ENCODE results near the gene CHST3.
"Not testable (repeated sequence)": the region's sequence is repeated elsewhere in the genome, so short reads cannot be mapped to it uniquely, and the experiment has no call there.

Gene CHST3

DNA sequence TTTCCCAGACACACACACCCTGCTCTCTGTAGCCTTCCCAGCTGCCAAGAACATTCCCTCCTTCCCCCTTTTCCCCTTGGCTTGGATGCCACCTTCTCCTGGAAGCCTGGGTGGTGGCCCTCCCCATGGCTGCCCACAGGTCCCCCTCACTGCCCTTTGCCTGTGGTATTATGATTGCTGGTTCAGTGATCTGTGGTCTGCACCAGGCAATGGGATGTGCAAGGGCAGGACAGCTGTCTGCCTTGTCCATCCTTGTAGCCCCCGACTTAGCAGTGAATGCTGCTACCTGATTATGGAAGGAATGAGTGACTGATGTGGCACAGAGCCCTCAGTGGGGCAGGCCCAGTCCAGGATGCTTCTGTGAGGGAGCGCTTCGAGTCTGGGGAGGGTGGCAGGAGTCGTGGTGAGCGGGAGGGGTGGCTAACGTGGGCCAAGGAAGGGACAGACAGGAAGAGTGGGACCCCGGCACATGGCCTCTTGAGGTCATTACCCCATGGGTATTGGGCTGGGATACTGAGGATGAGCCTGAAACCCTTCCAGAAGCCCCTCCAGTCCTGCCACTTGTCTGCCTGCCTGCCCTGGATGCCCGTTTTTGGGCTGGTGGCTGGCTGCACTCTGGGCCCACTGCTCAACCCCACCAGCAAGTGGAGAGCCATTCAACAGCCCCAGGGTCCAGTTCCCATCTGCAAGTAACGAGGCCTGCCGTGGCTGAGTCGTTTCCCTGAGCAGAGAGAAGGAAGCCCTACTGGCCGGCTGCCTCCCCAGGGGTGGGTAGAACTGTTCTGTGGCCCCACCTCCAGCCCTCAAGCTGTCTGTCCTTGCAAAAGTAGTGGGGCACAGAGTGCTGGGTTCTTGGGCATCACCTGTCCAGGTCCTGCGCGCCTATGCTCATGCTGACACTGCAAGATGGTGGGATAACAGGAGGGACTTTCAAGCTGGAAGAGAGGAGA lies 8.8 kb downstream of the CHST3 start:
- no peak for DNase-seq (ENCODE audit: extremely low read depth in 1 of 2, low read depth in 1 of 2)

DNA sequence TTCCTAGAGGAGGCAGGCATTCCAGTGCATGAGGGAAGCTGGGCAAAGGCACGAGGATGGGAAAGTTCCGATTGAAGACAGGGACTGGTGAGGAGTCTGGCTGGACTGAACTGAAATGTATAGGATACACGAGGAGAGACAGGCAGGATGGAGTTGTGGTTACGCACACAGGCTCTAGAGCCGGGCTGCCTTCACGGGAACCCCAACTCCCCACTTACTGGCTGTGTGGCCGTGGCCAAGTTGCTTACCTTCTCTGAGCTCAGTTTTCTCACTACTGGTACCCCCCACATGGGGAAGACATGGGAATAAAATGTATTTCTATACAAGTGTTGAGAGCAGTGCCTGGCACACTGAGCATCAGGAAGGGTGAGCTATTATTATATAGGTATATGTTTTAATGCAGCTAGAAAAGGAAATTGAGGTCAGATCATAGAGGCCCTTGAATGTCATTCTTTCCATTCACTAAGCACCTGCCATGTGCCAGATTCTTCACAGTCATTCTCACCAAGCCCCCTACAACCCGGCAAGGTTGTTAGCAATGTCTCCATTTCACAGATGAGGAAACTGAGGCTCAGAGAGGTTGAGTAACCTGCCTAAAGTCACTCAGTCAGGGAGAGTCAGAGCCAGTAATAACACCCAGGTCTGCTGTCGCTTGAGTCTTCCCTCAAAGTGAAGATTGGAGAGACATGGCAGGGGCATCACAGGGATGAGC lies 9.7 kb downstream of the CHST3 start:
- no peak for DNase-seq (ENCODE audit: extremely low read depth in 1 of 2, low read depth in 1 of 2)

DNA sequence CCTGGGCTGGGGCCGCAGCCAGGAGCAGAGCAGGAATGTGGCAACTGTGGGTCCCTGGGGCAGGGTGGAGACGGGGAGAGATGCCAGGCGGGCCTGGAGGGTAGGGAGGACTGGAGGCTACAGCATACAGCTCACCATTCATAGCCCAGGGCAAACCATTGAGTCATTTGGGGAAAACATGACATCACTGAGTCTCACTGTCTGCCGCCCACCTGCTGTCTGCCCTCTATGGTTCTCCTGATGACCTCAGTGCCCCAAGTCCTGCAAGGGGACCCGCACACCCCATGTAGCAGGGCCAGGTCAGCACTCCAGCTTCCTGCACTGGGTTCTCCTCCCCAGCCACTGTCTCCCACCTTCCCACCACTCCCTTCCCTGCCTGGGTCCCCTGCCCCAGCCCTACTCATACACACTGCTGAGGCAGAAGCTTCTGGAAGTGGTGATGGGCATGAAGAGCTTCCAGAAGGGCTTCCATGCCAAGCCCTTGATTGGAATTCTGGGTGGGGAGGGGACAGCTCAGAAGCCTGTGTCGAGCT lies 10.4 kb downstream of the CHST3 start:
- peak; percentile 41 to 63 for DNase-seq (ENCODE audit: extremely low read depth in 1 of 2, low read depth in 1 of 2)

DNA sequence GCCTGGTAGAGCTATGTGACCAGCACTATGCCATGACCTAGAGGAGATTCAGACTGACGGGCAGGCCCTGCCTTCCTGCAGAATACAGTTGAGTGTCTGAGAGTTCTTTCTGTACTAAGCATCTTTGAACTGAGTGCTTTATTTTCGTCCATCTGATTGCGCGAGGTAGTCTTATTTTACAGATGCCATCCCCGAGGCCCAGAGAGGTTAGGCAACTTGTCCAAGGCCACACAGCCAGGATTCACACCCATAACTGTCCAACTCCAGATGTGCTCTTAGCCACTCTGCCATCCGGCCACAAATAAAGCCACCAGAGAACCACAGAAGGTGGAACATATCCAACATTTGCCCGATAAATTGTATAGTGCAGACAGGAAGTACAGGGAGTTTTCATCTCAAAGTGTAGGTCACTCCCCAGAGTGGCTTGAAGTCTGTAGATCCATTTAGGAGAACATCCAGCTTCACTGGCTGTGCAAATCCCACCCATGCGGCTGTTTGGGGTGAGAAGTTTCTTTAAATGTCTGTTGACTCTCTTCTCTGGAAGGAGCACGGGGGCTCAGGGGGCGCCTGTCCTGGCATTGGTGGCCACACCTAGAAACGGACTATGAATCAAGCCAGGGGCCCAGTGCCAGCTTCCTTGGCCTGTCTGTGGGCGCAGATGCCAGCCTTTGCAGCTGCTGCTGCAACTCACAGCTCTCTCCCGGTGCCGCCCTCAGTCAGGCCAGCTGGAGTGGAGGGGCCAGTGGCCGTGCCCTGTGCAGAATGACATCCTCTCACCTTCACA lies 11.1 kb downstream of the CHST3 start:
- DNase-seq (ENCODE audit: extremely low read depth in 1 of 2, low read depth in 1 of 2), result no peak

DNA sequence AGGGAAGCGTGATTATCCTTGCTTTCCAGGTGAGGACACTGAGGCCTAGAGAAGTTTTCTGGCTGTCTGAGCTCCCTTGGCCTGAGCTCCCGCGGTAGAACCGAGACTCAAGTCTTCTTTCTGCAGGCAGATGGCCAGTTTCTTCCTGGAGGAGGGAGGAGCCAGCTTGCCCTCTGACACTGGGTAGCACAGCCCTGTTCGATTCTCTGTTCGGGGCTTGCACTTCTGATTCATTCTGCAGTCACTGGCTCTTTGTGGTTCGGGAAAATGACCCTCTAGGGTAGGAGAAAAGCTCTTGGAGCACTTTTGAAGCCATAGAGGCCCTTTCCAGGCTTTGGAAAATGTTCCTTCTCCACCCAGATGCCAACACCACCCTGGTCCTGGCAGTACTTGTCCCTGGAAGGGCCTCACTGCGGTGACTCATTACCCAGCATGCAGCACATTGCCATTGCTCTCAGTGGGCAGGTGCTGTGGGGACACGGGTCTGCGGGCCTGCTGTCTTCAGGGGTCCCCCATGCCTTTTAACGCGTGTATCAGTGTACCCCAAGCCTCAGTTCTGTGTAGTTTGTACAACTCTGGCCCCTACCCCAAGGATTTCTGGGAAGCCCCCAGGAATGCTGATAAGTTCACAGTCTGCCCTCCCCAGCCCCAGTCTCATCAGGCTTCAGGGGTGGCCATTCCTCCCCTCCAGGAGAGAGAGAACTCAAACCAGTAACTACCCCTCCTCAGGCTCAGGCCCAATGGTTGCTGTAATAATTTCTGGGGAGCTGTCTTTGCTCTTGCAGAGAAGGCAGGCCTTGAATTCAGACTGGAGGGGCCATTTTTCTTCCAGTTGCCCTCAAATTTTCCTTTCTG lies 11.9 kb downstream of the CHST3 start:
- no peak for DNase-seq (ENCODE audit: extremely low read depth in 1 of 2, low read depth in 1 of 2)

DNA sequence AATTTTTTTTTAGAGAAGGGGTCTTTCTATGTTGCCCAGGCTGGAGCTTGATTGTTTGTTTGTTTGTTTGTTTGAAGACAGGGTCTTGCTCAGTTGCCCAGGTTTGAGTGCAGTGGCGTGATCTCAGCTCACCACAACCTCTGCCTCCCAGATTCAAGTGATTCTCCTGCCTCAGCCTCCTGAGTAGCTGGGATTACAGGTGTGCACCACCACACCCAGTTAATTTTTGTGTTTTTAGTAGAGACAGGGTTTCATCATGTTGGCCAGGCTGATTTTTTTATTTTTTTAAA lies 13.4 kb downstream of the CHST3 start:
- DNase-seq (ENCODE audit: extremely low read depth in 1 of 2, low read depth in 1 of 2), result not testable (repeated sequence)

DNA sequence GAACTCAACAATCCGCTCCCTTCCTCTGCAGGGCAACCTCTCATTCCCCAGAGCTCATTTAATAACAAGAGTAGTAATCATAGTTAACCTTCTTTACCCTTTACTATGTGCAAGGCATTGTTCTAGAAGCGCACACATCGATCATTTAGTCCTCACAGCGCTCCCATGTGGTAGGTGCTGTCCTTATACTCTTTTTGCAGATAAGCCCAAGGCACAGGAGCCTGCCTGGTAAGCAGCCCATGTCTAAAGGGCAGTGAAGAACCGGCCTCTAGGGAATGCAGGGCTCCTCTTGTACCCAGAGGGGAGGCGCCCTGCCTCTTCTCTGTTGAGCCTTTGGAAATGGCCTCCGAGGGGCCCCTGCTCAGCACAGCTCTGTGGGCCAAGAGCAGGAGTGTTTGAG lies 14.3 kb downstream of the CHST3 start:
- DNase-seq (ENCODE audit: extremely low read depth in 1 of 2, low read depth in 1 of 2), result no peak

DNA sequence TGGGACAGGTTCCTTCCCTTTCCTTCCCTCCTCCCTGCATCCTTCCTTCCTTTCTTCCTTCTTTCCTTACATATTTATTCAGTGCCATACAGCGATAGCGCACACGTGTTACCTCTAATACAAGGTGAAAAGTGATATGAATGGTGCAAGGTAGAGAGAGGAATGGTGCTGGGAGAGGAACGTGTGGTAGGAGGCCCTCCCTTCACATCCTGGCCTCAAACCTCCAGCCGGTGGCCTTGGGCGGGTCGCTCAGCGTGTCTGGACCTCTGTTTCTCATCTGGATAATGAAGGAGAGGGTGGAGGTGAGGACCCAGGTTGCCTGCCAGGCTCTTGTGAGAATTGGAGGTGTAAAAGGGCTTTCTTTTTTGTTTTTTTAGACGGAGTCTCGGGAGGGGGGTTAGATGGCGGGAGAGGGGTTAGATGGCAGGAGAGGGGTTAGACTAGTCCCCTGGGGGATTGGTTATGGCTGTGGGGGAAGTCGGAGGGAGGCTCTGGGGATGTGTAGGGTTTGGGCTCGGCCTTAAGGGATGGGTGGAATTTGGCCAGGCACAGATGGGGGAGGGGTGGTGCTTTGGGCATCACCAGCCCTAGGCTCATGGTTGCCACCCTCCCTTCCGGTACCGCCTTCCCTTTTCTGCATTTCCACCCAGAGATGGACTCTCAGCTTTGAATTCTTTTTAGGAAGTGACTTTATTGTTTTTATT lies 14.9 kb downstream of the CHST3 start:
- no peak for DNase-seq (ENCODE audit: extremely low read depth in 1 of 2, low read depth in 1 of 2)

DNA sequence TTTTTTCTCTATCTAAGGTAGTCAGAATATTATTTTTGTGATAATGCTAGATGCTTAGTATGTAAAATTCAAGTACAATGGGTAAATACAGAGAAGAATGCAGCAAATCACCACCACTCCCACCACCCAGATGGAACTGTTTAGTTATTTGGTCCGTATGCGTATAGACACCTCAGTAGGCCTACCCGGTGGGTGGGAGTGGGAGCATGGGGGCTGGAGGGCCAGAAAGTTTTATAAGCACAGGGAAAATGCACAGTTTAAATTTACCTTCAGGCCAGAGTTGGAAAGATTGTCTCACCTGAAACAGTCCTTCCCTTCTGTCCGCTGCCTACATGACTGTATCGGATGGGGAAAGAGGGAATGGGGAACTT lies 15.5 kb downstream of the CHST3 start:
- no peak for DNase-seq (ENCODE audit: extremely low read depth in 1 of 2, low read depth in 1 of 2)

DNA sequence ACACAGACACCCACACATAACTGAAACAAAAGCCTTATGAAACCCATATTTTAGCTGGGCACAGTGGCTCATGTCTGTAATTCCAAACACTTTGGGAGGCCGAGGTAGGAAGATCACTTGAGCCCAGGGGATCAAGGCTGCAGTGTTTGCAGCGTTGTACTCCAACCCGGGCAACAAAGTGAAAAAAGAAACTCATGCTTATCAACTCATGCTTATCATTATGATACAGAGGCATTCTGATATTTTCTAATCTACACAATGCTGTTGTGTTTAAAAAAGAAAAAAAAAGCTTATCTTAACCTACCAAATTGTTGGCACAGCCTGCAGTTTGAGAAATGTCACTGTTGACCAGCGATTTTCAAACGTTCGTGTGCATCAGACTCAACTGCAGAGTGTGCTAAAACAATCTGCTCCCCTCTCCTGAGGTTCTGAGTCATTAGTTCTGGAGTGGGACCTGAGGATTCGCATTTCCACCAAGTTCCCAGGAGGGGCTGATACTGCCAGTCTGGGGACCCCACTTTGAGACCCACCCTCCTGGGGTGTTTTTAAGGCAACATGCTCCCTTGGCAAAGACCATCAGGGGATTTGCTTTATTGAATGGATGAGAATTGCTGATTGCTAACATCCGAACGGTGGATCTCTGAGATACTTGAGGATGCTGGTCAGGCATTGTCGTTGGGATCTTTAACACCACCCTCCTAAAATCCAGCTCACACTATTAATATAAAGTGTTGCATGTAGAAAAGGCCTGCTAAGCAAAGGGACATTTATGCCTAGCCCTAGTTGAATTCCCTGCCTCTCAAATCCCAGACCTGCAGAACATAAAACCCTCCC lies 16.2 kb downstream of the CHST3 start:
- DNase-seq (ENCODE audit: extremely low read depth in 1 of 2, low read depth in 1 of 2), result no peak

DNA sequence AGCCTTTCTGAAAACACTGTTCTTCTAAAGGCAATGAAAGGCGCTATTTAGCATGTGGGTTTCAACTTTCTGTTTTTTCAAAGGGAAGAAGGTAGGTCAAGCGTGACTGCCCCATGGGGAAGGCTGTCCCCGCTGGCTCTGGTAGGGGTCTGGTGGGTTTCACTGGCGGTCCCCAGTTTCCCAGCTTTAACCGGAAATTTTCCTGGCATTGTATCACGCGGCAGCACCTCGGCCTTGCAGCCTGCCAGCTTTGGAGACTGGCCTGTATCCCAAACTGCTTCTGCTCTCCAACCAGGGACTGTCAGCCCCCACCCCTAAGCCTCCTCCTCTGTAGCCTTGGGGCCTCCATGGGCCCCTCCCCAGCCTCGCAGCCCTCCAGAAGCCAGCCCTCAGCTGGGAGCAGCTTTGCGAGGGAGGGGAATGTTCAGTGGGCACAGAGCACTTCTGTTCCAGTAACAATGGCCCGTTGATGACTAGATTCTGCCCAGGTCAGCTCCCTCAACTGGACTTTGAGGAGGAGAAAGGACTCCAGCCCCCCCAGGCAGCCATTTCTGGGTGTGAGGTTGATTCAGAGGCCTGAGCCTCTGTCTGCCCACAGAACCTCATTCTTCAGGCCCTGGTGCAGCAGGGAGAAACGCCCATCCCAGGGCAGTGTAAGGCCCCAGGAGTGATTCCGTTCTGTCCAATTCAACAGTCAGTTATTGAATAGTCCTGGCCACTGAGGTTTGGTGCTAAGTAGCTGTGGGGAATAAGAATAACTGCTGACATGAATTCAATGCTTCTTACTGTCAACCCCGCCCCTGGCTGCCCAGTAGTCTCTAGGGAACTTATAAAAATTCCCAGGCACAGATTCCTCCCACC lies 17.1 kb downstream of the CHST3 start:
- DNase-seq (ENCODE audit: extremely low read depth in 1 of 2, low read depth in 1 of 2), result no peak

DNA sequence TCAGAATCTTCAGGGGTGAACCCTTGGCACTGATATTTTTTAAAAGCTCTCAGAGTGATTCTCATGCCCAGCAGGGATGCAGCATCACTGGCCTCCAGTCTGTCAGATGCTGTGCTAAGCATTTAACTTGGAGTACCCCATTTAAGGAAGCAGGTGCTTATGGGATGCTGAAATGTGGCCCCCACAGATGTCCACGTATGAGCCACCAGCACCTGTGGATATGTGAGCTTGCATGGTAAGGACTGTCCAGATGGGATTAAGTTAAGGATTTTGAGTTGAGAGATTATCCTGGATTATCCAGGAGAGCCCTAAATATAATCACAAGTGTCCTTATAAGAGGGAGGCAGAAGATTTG lies 17.7 kb downstream of the CHST3 start:
- DNase-seq (ENCODE audit: extremely low read depth in 1 of 2, low read depth in 1 of 2), result no peak

DNA sequence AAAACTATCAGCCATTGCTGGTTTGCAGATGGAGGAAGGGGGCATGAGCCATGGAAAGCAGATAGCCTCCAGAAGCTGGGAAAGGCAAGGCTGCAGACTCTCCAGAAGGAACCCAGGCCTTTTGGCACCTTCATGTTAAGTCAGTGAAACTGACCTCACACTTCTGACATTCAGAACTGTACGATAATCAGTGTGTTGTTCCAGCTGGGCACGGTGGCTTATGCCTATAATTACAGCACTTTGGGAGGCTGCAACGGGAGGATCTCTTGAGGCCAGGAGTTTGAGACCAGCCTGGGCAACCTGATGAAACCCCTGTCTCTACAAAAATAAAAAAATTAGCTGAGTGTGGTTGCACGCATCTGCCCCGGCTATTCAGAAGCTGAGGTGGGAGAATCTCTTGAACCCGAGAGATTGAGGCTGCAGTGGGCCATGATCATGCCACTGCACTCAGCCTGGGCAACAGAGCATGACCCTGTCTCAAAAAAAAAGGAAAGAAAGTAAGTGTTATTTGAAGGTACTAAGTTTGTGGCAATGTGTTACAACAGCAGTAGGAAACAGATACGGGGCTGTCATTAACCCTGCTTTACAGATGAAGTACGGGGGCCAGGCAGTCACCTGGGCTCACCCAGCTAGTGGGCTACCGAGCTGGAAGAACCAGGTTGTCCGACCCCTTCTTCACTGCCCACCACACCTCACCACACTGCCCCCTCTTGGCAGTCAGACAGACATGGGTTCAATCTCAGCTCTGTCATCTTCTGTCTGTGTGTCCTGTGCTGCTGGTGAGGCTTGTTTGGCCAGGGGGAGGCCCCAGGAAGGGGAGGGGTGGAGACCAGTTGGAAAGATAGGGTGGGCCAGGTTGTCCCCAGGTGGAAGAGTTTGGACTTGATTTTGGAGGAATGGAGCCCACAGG lies 18.3 kb downstream of the CHST3 start:
- no peak for DNase-seq (ENCODE audit: extremely low read depth in 1 of 2, low read depth in 1 of 2)

DNA sequence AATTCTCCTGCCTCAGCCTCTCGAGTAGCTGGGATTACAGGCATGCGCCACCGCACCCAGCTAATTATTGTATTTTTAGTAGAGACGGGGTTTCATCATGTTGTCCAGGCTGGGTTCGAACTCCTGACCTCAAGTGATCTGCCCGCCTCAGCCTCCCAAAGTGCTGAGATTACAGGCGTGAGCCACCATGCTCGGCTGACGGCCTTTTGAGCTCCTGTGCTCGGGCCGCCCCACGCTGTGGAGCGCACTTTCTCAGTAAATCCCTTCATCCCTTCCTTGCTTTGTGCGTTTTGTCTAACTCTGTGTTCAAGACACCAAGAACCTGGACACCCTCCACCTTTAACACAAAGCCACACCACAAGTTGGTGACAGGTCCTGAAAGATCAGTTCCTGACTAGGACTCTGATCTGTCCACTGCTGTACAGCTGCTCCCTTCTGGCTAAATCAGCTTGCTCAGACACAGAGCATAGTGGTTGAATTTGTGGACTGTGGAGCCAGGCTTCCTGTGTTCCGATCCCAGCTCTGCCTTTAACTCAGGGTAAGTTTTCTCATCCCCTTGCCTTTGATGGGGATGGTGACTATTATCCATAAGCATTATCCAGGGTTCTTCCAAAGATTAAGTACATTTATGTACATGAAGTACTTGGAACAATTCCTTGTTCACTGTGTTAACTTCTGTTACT lies 20.1 kb downstream of the CHST3 start:
- no peak for DNase-seq (ENCODE audit: extremely low read depth in 1 of 2, low read depth in 1 of 2)

DNA sequence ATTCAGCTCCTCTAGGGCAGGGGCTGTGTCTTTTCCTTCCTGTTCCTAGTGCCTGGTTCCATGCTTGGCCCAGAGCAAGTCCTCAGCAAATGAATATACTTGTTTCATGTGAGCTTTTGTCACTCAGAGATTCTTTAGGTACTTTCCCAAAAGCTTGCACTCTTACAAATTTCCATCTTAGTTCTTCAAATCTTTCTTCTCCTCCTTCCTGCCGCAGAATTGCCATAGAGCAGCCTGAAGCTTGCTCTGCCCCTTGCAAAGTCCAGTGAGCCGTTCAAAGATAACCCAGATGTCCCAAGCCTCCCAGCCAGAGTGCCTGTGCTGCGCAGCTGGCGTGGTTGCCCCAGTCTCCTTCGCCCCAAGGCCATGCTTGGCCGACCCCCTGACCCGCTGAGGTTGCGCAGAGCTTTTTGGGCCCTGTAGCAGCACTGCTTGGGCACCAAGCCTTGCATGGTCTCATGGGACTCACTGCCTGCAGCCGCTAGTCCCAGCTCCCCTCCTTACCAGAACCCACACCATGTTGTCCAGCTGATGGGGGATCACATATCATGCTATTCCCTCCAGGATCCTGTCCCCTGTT lies 20.7 kb downstream of the CHST3 start:
- no peak for DNase-seq (ENCODE audit: extremely low read depth in 1 of 2, low read depth in 1 of 2)

DNA sequence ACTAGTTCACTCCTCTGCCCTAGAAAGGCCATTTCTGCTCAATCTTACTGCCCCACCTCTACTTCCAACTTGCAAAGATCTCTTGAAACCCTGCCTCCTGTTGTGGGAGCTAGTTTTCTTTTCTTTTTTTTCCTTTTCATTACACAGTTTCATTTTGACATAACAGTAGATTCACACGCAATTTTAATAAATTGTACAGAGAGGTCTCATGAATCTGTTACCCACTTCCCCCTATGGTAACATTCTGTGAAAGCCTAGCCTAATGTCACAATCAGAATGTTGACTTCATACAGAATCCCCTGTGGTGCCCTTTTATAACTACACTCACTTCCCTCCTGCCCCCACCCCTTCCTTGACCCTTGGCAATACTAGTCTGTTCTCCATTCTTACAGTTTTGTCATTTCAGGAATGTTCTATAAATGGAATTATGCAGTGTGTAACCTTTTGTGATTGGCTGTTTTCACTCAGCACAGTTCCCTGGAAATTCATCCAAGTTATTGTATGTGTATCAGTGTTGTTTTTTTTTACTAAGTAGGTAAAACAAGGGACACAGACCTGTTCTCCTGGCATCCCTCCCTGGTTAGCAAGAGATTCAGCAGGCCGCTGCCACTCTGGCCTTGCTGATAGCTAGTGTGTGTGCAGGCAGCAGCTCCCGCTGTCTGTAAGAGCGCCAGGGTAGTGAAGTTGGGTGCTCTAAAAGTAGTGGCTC lies 21.5 kb downstream of the CHST3 start:
- no peak for DNase-seq (ENCODE audit: extremely low read depth in 1 of 2, low read depth in 1 of 2)

All from stimulated activated CD8-positive, alpha-beta memory T cell treated with anti-CD3 and anti-CD28 coated beads, Interleukin-7, amount 100 ng/mL, for 48 hours (primary cell).